HG03457 (cell line): Measurements from ENCODE around the gene ZNF813.
A peak's percentile ranks its signal among the peaks of the same experiment; 100 is the strongest.
"Not testable (repeated sequence)": the region's sequence is repeated elsewhere in the genome, so short reads cannot be mapped to it uniquely, and the experiment has no call there.

ENCODE experiments used
- ATAC-seq: cut with Tn5 transposase; IDR thresholded peaks from one replicate; pipeline ENCODE4 v1.9.1; 2021; ENCODE audit warnings: moderate number of reproducible peaks; ENCODE audit not compliant: unreplicated experiment

ZNF813 gene

DNA sequence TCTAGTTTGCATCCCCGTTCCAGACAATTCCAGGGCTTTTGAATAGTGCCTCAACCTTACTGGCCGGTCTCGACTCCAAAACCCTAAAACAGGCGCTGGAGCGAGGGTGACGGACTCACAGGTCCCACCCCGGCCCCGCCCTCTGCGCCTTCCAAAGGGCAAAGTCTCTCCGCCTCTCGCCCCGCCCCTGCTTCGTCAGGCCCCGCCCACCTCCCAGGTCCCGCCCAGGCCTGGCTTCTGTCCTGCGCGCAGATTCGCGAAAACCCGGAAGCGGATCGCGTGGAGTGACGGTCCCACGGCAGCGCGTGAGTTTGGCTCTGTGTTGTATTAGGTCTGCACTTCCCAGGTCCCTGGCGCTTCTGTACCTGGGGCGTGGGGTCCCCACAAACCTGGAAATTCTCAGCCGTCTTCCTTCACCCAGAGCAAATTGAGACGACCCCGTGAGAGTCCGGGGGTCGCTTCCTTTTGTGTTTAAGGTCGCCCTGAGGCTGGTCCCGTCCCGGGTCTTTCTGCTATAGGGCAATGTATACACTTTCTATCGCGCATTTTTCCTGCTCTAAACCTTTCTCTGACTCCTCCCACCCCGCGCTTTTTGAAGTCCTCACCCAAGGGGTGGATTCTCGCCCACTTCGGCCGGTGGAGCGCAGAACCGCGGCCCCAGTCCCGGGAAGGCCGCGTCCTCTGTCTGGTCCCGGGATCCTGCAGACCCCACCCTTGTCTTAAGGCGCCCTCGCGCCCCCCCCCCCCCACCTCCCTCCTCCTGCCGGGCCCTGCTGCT, at the start of gene ZNF813:
Gene ZNF813 (plus strand): TSS at position 249 of the 778 bp plus-strand sequence. CDS start 16,090 bp downstream, outside the sequence.
- no peak for ATAC-seq

DNA sequence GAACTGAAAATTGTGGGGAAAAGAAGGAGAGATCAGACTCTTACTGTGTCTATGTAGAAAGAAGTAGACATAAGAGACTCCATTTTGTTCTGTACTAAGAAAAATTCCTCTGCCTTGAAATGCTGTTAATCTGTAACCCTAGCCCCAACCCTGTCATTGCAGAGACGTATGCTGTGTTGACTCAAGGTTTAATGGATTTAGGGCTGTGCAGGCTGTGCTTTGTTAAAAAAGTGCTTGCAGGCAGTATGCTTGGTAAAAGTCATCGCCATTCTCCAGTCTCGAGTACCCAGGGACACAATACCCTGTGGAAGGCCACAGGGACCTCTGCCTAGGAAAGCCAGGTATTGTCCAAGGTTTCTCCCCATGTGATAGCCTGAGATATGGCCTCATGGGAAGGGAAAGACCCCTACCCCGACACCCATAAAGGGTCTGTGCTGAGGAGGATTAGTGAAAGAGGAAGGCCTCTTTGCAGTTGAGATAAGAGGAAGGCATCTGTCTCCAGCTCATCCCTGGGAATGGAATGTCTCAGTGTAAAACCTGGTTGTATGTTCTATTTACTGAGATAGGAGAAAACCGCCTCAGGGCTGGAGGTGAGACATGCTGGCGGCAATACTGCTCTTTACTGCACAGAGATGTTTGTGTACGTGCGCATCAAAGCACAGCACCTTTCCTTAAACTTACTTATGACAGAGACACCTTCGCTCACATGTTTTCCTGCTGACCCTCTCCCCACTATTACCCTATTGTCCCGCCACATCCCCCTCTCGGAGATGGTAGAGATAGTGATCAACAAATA, 46.8 kb upstream of the ZNF813 start:
- not testable (repeated sequence) for ATAC-seq

DNA sequence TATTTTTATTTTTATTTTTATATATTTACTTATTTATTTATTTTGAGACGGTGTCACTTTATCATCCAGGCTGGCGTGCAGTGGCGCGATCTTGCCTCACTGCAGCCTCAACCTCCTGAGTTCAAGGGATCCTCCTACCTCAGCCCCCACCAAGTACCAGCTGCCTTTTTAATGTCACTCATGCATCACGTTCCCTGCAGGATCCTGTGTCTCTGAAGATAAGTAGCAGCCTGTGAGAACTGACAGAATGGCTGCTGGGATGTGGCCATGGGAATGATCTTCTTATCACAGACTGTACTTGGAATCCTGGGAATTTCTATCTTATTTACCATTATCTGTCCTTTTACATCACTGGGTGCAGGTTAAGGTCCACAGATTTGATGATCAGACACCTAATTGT, 45.0 kb upstream of the ZNF813 start:
- no peak for ATAC-seq

DNA sequence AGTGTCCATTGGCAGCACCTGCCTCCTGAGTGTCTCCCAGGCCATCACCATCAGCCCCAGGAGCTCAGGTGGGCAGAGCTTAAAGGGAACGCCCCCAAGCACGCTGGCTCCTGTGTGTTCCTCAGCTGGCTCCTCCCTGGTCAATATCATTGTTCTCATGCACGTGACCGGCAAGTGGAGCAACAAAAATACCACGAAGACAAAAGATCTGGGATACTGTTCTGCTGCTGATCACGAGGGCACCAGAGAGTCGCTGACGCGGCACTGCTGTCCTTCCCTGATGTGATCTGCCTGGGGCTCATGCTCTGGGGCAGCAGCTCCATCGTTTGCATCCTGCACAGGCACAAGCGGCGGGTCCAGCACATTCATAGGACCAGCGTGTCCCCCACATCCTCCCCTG, 44.5 kb upstream of the ZNF813 start:
- ATAC-seq = not testable (repeated sequence)

DNA sequence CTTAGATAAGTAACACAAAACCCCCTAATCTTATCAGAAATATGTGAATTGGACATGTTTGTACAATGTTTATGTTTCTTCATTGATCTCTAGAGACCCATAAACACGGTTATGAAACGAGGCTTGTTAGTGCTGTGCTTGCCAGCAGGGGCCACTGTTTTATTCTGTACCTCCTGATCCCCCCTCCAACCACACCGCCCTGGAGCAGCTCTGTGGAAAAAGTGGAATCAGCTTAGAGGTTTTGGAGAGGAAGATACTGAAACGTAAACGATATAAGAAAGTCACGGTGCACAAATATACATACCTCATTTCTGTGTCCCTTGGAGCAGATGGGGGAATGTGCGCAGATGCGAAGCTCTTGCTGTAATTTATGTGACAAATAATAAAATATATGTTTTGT, 43.9 kb upstream of the ZNF813 start:
- ATAC-seq = not testable (repeated sequence)

DNA sequence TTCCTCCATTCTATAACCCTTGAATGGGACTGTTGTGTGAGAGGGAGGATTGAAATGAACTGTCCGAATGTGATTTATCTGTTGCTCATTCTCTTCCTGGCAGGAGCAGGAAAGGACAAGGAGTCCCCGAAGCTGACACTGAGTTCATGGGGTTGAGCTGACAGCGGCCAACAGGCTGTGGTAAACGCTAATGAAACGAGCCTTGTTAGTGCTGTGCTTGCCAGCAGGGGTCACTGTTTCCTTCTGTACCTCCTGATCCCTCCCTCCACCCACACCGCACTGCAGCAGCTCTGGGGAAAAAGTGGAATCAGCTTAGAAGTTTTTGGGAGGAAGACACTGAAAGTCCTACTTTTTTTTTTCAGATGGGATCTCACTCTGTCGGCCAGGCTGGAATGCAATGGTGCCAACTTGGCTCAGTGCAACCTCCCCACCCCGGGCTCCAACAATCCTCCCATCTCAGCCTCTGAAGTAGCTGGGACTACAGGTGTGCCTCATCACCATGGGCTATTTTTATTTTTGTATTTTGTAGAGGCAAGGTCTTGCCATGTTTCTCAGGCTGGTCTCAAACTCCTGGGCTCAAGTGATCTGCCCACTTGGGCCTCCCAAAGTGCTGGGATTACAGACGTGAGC, 42.5 kb upstream of the ZNF813 start:
- ATAC-seq = no peak

DNA sequence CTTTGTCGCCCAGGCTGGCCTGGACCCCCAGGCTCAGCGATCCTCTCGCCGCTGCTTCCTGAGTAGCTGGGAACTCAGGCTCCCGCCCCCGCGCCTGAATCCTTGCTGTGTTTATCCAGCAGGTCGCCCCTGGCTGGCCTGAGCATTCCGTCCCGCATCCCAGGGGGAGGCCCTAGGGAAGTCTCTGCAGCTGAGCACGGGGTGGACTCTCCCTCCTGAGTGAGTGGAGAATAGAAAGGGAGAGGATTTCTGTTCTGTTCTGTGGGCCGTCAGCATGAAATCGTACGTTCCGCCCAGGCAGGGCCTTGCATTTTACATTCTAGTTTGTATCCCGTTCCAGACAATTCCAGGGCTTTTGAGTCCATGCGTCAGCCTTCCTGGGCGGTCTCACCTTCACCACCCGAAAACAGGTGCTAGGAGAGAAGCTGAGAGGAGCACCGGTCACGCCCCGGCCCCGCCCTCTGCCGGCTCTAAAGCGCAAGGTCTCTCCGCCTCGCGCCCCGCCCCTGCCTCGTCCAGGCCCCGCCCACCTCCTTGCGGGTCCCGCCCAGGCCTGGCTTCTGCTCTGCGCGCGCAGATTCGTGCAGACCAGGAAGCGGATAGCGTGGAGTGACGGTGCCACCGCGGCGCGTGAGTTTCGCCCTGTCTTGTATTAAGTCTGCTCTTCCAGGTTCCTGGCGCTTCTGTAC, 36.0 kb upstream of the ZNF813 start, which contains the start of gene ZNF761:
Gene ZNF761 (plus strand): TSS at position 586 of the 689 bp plus-strand sequence. CDS start 15,285 bp downstream, outside the sequence.
- peak; percentile 92 for ATAC-seq

DNA sequence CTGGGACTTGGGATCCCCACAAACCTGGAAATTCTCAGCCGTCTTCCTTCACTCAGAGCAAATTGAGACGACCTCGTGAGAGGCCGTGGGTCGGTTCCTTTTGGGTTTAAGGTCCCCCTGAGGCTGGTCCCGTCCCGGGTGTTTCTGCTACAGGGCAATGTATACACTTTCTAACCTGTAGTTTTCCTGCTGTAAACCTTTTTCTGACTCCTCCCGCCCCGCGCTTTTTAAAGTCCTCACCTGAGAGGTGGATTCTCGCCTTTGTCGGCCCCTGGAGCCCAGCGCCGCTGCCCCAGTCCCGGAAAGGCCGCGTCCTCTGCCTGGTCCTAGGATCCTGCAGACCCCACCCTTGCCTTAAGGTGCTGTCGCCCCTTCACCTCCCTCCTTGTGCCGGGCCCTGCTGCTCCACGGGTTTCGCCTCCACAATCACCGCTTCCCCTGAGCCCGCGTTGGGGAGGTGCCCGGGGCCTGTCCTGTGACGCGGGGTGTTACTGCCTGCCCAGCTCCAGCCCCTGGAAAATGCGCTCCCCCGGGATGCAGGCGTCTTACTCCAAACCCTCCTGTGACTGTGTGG, 35.4 kb upstream of the ZNF813 start:
- peak; percentile 22 for ATAC-seq

DNA sequence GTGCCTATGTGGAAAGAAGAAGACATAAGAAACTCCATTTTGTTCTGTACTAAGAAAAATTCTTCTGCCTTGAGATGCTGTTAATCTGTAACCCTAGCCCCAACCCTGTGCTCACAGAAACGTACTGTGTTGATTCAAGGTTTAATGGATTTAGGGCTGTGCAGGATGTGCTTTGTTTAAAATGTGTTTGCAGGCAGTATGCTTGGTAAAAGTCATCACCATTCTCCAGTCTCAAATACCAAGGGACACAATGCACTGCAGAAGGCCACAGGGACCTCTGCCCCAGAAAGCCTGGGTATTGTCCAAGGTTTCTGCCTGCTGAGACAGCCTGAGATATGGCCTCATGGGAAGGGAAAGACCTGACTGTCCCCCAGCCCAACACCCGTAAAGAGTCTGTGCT, 23.7 kb upstream of the ZNF813 start:
- ATAC-seq = not testable (repeated sequence)

DNA sequence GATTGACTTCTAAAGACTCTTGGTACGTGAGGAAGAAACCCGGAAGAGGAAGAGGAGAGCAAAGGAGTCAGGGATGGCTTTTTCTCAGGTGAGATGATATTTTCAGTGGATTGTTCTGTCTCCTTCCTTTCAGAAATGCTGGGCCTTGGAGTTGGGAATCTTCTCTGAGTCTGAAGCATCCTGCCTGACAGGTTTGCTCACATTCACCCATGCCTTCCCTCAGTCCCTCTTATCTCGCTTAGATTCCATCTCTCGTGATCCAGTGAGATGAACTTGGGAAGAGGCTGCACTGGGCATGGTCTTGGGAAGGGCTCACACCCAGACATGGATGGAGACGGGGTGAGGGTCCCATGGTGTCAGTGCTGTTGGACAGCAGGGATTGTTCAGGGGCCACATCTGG, 20.3 kb upstream of the ZNF813 start:
- not testable (repeated sequence) for ATAC-seq

DNA sequence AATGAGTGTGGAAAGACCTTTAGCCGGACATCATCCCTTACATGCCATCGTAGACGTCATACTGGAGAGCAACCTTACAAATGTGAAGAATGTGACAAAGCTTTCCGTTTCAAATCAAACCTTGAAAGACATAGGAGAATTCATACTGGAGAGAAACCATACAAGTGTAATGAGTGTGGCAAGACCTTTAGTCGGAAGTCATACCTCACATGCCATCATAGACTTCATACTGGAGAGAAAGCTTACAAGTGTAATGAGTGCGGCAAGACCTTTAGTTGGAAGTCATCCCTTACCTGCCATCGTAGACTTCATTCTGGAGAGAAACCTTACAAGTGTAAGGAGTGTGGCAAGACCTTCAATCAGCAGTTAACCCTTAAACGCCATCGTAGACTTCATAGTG, 11.7 kb upstream of the ZNF813 start:
- no peak for ATAC-seq

DNA sequence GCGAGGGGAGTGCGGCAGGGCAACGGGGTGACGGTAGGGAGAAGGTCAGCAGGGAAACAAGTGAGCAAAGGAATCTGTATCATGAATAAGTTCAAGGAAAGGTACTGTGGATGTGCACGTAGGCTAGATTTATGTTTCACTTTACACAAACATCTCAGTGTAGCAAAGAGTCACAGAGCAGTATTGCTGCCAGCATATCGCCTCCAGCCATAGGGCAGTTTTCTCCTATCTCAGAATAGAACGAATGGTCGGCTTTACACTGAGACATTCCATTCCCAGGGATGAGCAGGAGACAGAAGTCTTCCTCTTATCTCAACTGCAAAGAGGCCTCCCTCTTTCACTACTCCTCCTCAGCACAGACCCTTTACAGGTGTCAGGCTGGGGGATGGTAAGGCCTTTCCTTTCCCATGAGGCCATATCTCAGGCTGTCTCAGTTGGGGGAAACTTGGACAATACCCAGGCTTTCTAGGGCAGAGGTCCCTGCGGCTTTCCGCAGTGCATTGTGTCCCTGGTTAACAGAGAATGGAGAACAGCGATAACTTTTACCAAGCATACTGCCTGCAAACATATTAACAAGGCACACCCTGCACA, 7.3 kb upstream of the ZNF813 start:
- not testable (repeated sequence) for ATAC-seq

DNA sequence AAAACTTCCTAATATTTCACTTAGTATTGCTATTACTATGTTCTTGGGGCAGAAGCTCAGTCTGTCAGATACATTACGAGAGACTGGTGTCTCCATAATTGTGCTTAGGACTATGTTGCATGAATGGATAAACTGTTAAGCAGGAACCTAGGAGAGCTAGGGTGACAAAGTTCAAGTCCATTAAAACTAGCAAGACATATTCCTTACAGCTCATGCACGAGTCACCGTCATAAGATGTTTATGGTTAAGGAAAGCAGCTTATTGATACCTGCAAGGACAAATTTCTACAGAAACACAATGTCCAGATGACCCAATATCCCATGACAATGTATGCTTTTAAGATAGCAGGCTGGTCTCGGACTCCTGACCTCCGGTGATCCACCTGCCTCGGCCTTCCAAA, 5.7 kb upstream of the ZNF813 start:
- ATAC-seq = no peak

DNA sequence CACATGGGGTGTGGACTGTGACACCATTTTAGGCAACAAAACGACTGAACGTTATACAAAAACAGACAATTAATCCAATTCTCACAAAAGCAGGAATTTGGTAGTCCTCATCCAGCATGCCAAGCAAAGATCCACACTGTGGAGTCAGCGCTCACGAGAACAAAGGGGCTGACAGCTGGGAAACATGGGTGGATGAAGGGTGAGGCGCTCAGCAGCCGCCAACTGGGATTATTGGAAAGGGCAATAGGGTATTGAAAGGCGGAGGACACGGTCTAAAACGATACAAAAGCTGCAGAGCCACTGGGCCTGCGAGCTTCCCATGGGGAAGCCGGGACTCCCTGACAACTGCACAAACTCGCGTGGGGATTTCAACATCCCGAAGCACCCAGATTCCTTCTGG, 4.7 kb upstream of the ZNF813 start:
- ATAC-seq = no peak

DNA sequence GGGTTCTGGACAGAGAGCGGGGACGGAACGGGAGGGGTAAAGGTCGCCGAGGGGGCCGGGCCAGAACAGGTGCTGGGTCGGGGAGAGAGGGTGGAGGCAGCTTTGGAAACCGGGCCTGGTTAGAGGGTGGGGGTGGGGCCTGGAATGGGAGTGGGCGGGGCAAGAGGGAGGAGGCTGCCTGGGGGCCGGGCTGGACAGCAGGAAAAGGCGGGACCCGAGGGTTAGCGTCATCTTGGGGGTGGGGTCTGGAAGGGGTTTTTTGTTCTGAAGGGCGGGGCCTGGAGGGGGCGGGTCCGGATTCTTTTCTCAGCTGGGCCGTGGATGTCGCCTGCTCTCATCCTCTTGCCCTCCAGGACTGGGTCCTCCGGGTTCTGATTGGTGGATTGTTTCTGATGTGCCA, 4.3 kb upstream of the ZNF813 start:
- no peak for ATAC-seq

DNA sequence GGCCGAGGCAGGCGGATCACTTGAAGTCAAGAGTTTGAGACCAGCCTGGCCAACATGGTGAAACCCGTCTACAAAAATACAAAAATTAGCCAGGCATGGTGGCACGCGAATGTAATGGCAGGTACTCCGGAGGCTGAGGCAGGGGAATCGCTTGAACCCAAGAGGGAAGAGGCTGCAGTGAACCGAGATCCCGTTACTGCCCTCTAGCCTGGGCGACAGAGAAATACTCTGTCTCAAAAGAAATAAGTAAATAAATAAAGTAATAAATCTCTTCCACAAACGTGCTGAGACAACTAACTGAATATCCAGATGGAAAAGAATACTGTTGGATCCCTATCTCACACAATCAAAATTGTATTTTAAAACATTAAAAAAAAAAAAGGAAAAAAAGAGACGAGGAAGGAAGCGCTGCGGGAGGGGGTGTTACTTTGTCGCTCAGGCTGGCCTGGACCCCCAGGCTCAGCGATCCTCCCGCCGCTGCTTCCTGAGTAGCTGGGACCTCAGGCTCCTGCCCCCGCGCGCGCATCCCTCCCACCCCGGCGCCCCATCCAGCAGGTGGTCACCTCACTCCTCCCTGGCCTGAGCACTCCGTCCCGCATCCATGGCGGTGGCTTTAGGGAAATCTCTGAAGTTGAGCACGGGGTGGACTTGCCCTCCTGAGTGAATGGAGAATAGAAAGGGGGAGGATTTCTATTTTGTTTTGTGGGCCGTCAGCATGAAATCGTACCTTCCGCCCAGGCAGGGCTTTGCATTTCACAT, 628 bp upstream of the ZNF813 start:
- no peak for ATAC-seq

DNA sequence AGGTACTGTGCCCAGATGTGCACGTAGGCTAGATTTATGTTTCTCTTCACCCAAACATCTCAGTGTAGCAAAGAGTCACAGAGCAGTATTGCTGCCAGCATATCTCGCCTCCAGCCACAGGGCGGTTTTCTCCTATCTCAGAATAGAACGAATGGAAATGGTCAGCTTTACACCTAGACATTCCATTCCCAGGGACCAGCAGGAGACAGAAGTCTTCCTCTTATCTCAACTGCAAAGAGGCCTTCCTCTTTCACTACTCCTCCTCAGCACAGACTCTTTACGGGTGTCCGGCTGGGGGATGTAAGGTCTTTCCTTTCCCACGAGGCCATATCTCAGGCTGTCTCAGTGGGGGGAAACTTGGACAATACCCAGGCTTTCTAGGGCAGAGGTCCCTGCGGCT, 1.1 kb downstream of the ZNF813 start:
- ATAC-seq = not testable (repeated sequence)

DNA sequence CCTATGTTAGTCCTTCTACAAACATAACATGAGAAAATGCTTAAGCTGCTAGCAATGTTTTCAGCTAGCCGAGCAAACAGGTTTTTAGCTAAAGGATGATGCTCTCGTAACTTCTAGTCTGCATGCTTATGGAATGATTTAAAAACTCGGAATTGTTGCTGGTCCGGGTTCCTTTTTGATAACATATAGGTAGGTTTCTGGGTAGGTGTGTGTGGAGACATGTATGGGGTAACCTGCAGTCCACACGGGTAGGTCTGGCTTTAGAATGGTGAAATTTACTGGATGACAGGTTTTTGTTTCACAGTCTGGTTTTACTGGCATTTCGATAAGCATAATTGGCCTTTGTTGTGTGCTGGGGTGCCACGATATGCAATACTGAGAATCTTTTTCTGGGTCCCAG, 4.4 kb downstream of the ZNF813 start:
- ATAC-seq = no peak

DNA sequence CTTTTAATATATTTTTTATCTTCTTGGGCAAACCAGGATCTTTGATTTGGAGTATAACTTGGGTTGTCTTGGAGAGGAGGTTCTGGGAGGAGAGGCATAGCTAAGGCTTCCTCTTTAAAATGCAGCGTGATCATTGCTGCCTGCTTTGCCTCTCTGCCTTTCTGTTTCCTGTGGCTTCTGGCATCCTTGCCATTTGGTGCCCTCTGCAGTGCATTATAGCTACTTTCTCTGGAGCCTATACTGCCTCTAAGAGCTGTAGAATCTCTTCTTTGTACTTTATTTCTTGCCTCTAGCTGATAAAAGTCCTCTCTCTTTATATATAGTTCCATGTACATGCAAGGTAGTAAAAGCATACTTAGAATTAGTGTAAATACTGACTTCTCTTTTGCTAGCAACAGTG, 7.3 kb downstream of the ZNF813 start:
- ATAC-seq = not testable (repeated sequence)
